Activated CD8-positive, alpha-beta T cell treated with anti-CD3 and anti-CD28 coated beads, Interleukin-2, amount 10 ng/mL, durations not matched to agents 7 days and 5 days (primary cell): ENCODE measurements around the gene CNBP. TPM values are rescaled to one million over a fixed set of nuclear protein-coding genes. Genes with fewer than 3 reads are reported as not detected.
A peak's percentile ranks its signal among the peaks of the same experiment; 100 is the strongest.

Experiments used
- ATAC-seq: fragments of 150-1000 bp; cut with Tn5 transposase; one replicate; pipeline ENCODE4 v1.10.0; 2021; ENCODE audit warnings: moderate library complexity
- CTCF ChIA-PET: fragments of 350-600 bp; sonication (Branson Sonifier 250); formaldehyde crosslinking; loops from one replicate; lab custom pipeline; 2021; ENCODE audit warnings: antibody characterized with exemption; lab: Charles Lee
- POLR2A ChIA-PET: fragments of 350-600 bp; sonication (Branson Sonifier 250); formaldehyde crosslinking; loops from one replicate; lab custom pipeline; 2021; ENCODE audit warnings: antibody characterized with exemption; lab: Charles Lee
- DNase-seq: peaks from one replicate; pipeline ENCODE4 v3.0.0-alpha.2; 2020
- H3K27ac Mint-ChIP-seq: one replicate; pipeline ENCODE4 v1.8.0; 2021; ENCODE audit warnings: mild to moderate bottlenecking, mixed read lengths
- H3K27me3 Mint-ChIP-seq: one replicate; pipeline ENCODE4 v1.8.0; 2021; ENCODE audit warnings: low read depth, mixed read lengths
- H3K36me3 Mint-ChIP-seq: one replicate; pipeline ENCODE4 v1.8.0; 2021; ENCODE audit warnings: low read depth, mixed read lengths
- H3K4me1 Mint-ChIP-seq: one replicate; pipeline ENCODE4 v1.8.0; 2021; ENCODE audit warnings: low read depth, mixed read lengths
- H3K4me3 Mint-ChIP-seq: one replicate; pipeline ENCODE4 v1.8.0; 2021; ENCODE audit warnings: mild to moderate bottlenecking, mixed read lengths
- H3K9me3 Mint-ChIP-seq: one replicate; pipeline ENCODE4 v1.8.0; 2022; ENCODE audit warnings: mixed read lengths; ENCODE audit not compliant: insufficient read depth
- total RNA-seq, 2 experiments: library from RNA; stranded (reverse); gene quantifications; one replicate each; pipeline ENCODE4 v1.2.3, GENCODE V29; 2021

CNBP gene
- total RNA-seq, 2 experiments from 2014 or later: 263 to 273 TPM

DNA sequence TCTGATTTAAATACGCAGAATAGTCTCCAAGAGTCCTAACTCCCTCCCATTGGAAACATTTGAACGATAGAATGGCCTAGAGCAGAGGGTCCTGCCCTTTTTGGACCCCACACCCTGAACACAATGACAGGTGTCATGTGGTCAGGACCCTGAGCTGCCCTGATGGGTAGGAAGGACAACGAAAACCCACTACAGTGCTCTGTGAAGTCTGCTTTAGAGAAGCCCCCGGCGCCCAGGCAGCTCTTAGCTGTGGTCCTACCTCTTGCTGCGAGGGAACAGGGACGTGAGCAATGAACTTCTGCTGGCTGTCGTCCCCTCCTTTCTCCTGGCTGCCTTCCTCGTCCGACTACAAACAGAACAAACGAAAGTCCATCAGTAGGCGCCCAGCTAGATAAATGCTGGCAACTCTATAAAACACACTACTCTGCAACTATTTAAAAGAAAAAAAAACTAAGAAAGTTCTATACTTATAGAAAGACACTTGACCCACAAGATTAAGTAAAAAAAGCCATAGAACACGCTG lies 53.3 kb downstream of the CNBP start:
- POLR2A ChIA-PET: no interaction called here
- H3K9me3 Mint-ChIP-seq: no peaks in the 10 kb centered on the region
- ATAC-seq (no peak), DNase-seq (no peak)
- no peaks in the 10 kb centered on the region for H3K27me3 Mint-ChIP-seq
- peaks cover 11% of the 10 kb centered on the region for H3K4me1 Mint-ChIP-seq
- H3K27ac Mint-ChIP-seq: no peak overlapping the region
- peaks cover 52% of the 10 kb centered on the region for H3K36me3 Mint-ChIP-seq
- no peak overlapping the region for H3K4me3 Mint-ChIP-seq
- CTCF ChIA-PET: interaction anchor here (2.0 to 4.1 kb wide), 4 partner anchors 9 to 161 kb away, joined by 4 to 17 read pairs (median 10); partner anchors contain the start of gene RAB43

DNA sequence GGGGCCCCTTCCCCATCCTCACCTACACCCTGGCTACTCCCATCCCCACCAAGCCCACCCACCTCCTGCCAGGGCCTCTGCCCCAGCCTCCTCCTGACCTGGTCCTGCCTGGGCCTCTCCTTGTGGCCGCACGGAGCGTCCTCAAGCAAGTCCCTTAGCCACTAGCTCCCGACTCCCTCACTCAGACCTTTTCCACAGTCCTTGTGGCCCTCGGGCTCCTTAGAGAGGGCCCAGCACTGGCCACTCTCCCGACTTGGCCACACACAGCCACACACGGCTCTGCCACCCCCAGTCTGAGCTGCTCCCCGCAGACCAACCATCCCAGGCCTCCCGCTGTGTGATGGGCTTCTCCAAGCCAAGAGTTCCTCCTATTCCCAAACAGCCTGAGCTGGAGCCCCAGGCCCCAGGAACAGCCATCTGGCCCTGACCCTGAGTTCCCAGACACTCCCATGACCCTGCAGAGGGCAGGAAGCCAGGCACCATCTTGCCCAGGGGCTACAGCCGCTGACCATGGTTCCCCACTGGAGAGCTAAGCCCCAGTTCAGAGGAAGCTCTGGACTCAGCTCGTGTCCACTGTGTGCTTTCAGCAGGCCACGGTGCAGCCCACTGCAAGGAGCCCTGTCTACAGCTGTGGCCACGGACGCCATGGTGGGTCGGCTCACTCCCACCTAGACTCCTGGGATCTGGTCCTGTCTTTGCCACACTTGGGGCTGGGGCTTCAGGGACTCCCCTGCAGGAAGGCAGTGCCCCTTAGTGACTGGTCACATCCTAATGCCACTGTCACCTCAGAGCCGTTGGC lies 55.1 kb downstream of the CNBP start:
- CTCF ChIA-PET: no interaction called here
- Mint-ChIP-seq H3K4me3 (no peak overlapping the region), H3K9me3 (no peaks in the 10 kb centered on the region), H3K27ac (peak overlapping the region; percentile 19), H3K4me1 (peaks cover 14% of the 10 kb centered on the region), H3K36me3 (peaks cover 42% of the 10 kb centered on the region), H3K27me3 (no peaks in the 10 kb centered on the region)
- POLR2A ChIA-PET: interaction anchor here (0.8 to 1.1 kb wide), 2 partner anchors 10 to 135 kb away, joined by 3 read pairs; no protein-coding TSS in a partner anchor
- DNase-seq: no peak
- ATAC-seq: no peak

DNA sequence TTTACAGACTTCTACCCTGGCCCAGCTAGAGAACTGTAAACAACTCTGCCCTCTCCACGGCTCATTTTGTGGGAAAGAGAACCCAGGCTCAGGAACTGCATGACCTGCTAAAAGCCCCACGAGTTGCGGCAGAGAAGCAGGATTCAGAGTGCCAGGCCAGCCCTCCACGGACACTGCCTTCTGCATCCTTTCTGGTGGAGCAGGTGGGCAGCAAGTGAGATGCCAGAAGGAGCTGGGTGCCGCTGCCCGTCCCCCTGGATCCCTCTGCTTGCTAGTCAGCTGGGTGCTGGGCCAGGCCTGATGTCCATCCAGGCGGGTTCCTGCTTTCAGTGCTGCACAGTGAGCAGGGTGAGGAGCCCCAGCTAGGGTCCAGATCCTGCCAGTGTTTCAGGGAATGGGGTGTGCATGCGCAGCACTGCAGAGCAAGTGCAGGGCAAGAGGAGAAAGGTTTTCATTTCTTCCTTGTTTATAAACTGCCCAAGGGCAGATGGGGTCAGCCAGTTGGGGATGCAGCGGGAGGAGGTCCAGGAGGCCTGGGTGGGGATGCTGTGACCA lies 56.9 kb downstream of the CNBP start:
- Mint-ChIP-seq H3K9me3 (no peaks in the 10 kb centered on the region), H3K27ac (peak overlapping the region; percentile 41), H3K4me1 (peaks cover 18% of the 10 kb centered on the region), H3K4me3 (no peak overlapping the region), H3K36me3 (peaks cover 27% of the 10 kb centered on the region), H3K27me3 (no peaks in the 10 kb centered on the region)
- ATAC-seq (no peak), DNase-seq (no peak)
- ChIA-PET CTCF (no interaction called here), POLR2A (no interaction called here)

DNA sequence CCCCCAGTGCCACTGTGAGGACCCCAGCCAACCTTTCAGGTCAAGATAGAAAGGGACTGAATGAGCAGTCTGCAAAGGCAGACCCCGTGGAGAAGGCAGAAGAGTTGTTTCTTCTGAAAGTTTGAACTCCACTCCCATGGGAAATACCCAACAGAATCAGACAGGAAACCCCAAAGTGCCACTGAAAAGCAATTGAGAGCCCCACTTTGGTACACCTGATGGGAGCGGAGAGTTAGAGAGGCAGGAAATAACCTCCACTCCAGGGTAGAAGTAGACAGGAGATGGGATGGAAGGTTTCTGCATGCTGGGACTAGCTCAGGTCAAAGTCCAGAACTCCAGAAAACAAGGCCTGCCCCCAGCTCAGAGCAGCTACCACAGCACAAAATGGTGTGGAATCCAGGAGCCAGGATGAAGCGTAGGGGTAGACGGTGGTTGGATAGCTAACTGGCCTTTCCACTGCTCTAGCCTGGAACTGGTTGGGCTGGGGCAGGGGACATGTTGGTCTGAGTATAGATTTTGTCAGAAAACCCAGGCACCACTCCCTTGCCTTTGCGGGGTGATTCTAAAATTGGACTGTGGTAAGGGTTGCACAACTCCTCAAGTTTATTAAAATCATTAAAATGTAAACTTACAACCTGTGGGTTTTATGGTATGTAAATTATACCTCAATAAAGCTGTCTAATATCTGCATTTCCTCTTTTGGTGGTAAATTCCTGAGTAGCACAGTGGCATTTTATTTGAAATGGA lies 60.2 kb downstream of the CNBP start:
- Mint-ChIP-seq H3K27ac (peak overlapping the region; percentile 67), H3K36me3 (peaks cover 35% of the 10 kb centered on the region), H3K9me3 (no peaks in the 10 kb centered on the region), H3K4me3 (no peak overlapping the region), H3K27me3 (no peaks in the 10 kb centered on the region), H3K4me1 (peaks cover 26% of the 10 kb centered on the region)
- POLR2A ChIA-PET: interaction anchor here (0.7 to 6.3 kb wide), 4 partner anchors 9 to 192 kb away, joined by 3 to 103 read pairs (median 37); a partner anchor contains a TSS
- no peak for DNase-seq
- no peak for ATAC-seq
- CTCF ChIA-PET: interaction anchor here (0.8 to 8.9 kb wide), 6 partner anchors 39 to 153 kb away, joined by 3 to 102 read pairs (median 28); no protein-coding TSS in a partner anchor

DNA sequence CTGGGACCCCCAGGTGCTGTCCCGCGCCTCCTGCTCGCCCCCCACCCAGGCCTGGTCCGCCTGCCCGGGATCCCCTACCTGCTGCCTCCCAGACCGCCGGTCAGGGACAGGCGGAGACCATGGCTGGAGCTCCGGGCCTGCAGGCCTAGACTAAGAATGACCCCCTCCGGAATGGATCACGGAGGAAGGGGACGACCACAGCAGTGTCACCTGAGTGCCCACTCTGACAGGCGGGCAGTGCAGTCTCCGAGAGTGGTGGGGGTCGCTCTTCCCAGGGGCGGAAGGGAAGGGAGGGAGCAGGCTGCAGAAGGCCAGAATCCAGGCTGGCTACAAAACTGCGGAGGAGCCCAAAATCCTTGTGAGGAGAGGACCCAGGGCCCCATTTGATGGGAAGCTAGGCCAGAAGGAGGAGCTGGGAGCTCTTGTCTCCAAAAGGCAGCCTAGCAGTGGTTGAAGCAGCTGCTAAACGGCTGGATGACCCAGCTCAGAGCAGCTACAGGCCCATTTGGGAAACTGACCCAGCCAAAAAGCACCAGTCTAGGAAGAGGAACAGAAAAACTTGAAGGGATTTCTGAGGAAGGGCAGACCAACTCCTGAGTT lies 61.2 kb downstream of the CNBP start:
- H3K4me1 Mint-ChIP-seq: peaks cover 36% of the 10 kb centered on the region
- CTCF ChIA-PET: interaction anchor here (1.1 to 8.9 kb wide), 9 partner anchors 13 to 152 kb away, joined by 3 to 102 read pairs (median 11); no protein-coding TSS in a partner anchor
- peak overlapping the region; percentile 67 for H3K27ac Mint-ChIP-seq
- H3K36me3 Mint-ChIP-seq: peaks cover 43% of the 10 kb centered on the region
- ATAC-seq (no peak), DNase-seq (no peak)
- POLR2A ChIA-PET: interaction anchor here (1.1 to 7.2 kb wide), 13 partner anchors 10 to 193 kb away, joined by 3 to 103 read pairs (median 34); partner anchors contain the start of genes CNBP and HMCES
- H3K9me3 Mint-ChIP-seq: no peaks in the 10 kb centered on the region
- peak overlapping the region; percentile 54 for H3K4me3 Mint-ChIP-seq
- no peaks in the 10 kb centered on the region for H3K27me3 Mint-ChIP-seq

DNA sequence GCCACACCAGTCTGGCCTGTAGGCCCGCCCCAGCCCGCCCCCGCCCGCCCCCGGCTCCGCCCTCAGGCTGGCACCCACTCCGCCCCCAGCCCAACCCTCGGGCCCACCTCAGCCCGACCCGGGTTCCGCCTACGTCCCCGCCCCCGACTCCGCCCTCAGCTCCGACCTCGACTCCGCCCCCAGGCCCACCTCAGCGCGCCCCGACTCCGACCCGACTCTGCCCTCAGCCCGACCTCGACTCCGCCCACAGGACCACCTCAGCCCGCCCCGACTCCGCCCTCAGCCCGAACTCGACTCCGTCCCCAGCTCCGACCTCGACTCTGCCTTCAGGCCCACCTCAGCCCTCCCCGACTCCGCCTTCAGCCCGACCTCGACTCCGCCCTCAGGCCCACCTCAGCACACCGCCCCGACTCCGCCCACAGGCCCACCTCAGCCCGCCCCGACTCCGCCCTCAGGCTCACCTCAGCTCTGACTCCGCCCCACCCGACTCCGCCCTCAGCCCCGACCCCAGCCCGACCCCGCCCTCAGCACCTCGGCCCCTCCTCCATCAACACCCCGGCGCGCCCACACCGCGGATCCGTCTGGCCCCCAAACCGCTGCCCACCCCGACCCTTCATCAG lies 61.8 kb downstream of the CNBP start, which contains the start of gene RAB43:
Gene RAB43, minus strand, starts transcription at position 13 of the 620 bp plus-strand sequence. CDS start 315 bp downstream, outside the sequence.
- Mint-ChIP-seq H3K27ac (peak within 1 kb of the TSS; percentile 96), H3K9me3 (no peaks in the 10 kb centered on the region), H3K4me3 (peak within 1 kb of the TSS; percentile 84), H3K36me3 (peaks cover 46% of the 10 kb centered on the region), H3K27me3 (no peaks in the 10 kb centered on the region), H3K4me1 (peaks cover 42% of the 10 kb centered on the region)
- peak; percentile 93 for DNase-seq
- POLR2A ChIA-PET: interaction anchor here (0.6 to 7.2 kb wide), 26 partner anchors 11 to 449 kb away, joined by 3 to 103 read pairs (median 6); partner anchors contain the start of genes CNBP, COPG1, HMCES and IFT122
- CTCF ChIA-PET: interaction anchor here (0.6 to 8.9 kb wide), 12 partner anchors 9 to 243 kb away, joined by 3 to 102 read pairs (median 4); no protein-coding TSS in a partner anchor
- ATAC-seq: peak; percentile 56

DNA sequence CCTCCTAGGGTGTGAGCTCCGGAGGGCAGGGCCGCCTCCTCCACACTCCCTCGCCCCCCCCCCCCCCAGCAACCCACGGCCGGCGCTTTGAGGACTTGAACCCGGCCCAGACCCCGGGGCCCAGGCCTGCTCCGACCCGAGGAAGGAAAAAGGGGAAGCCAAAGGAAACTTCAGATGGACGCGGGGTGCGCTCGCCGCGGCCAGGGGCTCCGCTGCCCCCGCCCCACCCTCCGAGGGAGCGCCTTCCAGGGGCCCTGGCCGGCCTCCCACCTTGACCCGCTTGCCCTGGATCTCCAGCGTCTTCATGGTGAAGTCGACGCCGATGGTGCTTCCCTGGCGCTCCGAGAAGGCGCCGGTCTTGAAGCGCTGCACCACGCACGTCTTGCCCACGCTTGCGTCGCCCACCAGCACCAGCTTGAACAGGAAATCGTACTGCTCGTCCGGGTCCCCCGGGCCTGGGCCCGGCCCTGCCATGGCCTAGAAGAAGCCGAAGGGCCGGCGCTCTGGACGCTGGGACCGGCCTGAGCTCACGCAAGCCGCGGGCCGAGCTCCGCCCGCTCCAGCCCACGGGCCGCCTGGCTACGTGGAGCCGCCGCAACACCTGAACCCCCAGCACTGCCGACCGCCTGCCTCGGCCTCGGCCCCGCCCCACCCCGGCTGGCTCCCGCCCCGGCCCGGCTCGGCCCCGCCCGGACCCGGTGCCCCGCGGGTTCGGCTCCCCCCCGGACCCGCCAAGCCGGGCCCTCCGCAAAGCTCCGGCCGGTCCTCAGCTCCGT lies 62.5 kb downstream of the CNBP start:
- Mint-ChIP-seq H3K27me3 (no peaks in the 10 kb centered on the region), H3K4me1 (peaks cover 48% of the 10 kb centered on the region), H3K36me3 (peaks cover 47% of the 10 kb centered on the region), H3K4me3 (peak overlapping the region; percentile 84), H3K9me3 (no peaks in the 10 kb centered on the region), H3K27ac (peak overlapping the region; percentile 96)
- ATAC-seq (peak; percentile 30), DNase-seq (peak; percentile 57)
- ChIA-PET POLR2A (interaction anchor here (0.6 to 7.2 kb wide), 34 partner anchors 11 to 448 kb away, joined by 3 to 103 read pairs (median 4); partner anchors contain the start of genes CFAP92, CNBP, COPG1 and HMCES), CTCF (interaction anchor here (0.6 to 8.9 kb wide), 16 partner anchors 8 to 242 kb away, joined by 3 to 102 read pairs (median 4); no protein-coding TSS in a partner anchor)

DNA sequence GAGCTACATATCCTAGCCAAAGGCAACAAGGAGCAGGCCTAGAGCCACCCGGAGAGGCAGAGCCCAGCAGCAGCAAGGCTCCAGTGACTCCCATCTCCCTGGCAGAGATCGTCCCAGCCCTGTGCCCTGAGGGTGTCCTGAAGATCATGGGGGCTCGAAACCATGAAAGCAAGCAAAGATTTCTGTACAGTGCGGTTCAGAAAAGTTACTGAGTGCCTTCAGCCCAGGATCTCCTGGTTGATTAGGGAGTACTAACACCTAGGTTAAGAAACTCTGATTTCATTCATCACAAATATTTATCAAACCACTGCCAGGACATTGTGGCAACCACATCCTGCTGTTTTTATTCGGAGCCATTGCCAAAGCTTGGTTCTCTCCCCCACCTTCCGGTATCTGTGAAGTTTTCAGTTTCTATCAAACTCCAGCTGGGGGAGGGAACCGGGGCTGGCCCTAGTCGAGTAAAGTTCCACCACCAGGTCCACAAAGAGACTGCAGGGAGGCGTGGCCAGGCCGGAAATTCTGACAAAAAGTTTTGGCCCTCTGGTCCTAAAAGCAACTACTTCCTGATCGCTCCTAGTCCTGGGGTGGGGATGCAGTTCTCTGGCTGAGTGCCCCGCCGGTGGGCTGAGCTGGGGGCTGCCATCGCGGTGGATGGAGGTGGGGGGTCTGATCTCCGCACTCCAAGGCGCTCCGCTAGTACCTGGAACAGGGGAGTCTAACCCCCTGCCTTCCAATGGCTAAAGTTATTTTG lies 63.3 kb downstream of the CNBP start:
- no peaks in the 10 kb centered on the region for H3K9me3 Mint-ChIP-seq
- CTCF ChIA-PET: interaction anchor here (1.2 to 8.9 kb wide), 8 partner anchors 42 to 150 kb away, joined by 3 to 102 read pairs (median 20); no protein-coding TSS in a partner anchor
- H3K27me3 Mint-ChIP-seq: no peaks in the 10 kb centered on the region
- H3K27ac Mint-ChIP-seq: peak overlapping the region; percentile 91
- POLR2A ChIA-PET: interaction anchor here (0.6 to 7.2 kb wide), 27 partner anchors 11 to 440 kb away, joined by 3 to 103 read pairs (median 6); partner anchors contain the start of genes CFAP92, CNBP, COPG1 and HMCES
- peaks cover 56% of the 10 kb centered on the region for H3K4me1 Mint-ChIP-seq
- H3K4me3 Mint-ChIP-seq: peak overlapping the region; percentile 84
- peaks cover 49% of the 10 kb centered on the region for H3K36me3 Mint-ChIP-seq
- DNase-seq (peak; percentile 98), ATAC-seq (peak; percentile 69)
